Effector CD4-positive, alpha-beta T cell (primary cell): ENCODE data around the gene VPS50.
"Not testable (repeated sequence)": the region's sequence is repeated elsewhere in the genome, so short reads cannot be mapped to it uniquely, and the experiment has no call there.

ENCODE experiments used
- DNase-seq: peaks from one replicate; pipeline ENCODE4 v3.0.0-alpha.2; 2020

VPS50 gene

GRCh38 chr7:93332172-93332571 is 100.0 kb downstream of the VPS50 start:
- no peak for DNase-seq

- no peak for DNase-seq
Measured at GRCh38 chr7:93337052-93337451, 104.9 kb downstream of the VPS50 start.

GRCh38 chr7:93342178-93342577 is 110.0 kb downstream of the VPS50 start:
- not testable (repeated sequence) for DNase-seq

- DNase-seq = no peak
Measured at GRCh38 chr7:93350338-93350737, 118.2 kb downstream of the VPS50 start.

- no peak for DNase-seq
Measured at GRCh38 chr7:93352881-93353280, 120.7 kb downstream of the VPS50 start.

- no peak for DNase-seq
Measured at GRCh38 chr7:93354815-93355214, 122.6 kb downstream of the VPS50 start.

- no peak for DNase-seq
Measured at GRCh38 chr7:93359520-93360198, 127.5 kb downstream of the VPS50 start.

- no peak for DNase-seq
Measured at GRCh38 chr7:93361853-93362252, 129.7 kb downstream of the VPS50 start.

GRCh38 chr7:93364806-93365205 is 132.6 kb downstream of the VPS50 start:
- DNase-seq = no peak

- DNase-seq = no peak
Measured at GRCh38 chr7:93365341-93365740, 133.2 kb downstream of the VPS50 start.

- no peak for DNase-seq
Measured at GRCh38 chr7:93366816-93367215, 134.7 kb downstream of the VPS50 start.

- no peak for DNase-seq
Measured at GRCh38 chr7:93367254-93367653, 135.1 kb downstream of the VPS50 start.

GRCh38 chr7:93370937-93371336 is 138.8 kb downstream of the VPS50 start:
- DNase-seq = not testable (repeated sequence)

- DNase-seq = no peak
Measured at GRCh38 chr7:93373537-93373936, 141.4 kb downstream of the VPS50 start.

- no peak for DNase-seq
Measured at GRCh38 chr7:93374345-93374940, 142.3 kb downstream of the VPS50 start.

GRCh38 chr7:93375603-93376002 is 143.4 kb downstream of the VPS50 start:
- DNase-seq = no peak

GRCh38 chr7:93378131-93378760 is 146.1 kb downstream of the VPS50 start:
- no peak for DNase-seq

- DNase-seq = no peak
Measured at GRCh38 chr7:93382362-93382761, 150.2 kb downstream of the VPS50 start.

- no peak for DNase-seq
Measured at GRCh38 chr7:93390660-93391059, 158.5 kb downstream of the VPS50 start.

GRCh38 chr7:93392984-93393383 is 160.8 kb downstream of the VPS50 start:
- DNase-seq = no peak

GRCh38 chr7:93399642-93400041 is 167.5 kb downstream of the VPS50 start:
- no peak for DNase-seq

- DNase-seq = no peak
Measured at GRCh38 chr7:93402944-93403343, 170.8 kb downstream of the VPS50 start.

GRCh38 chr7:93407239-93407638 is 175.1 kb downstream of the VPS50 start:
- DNase-seq = no peak

GRCh38 chr7:93409324-93409723 is 177.2 kb downstream of the VPS50 start:
- no peak for DNase-seq
